ENCODE data around the gene C19orf53. TPM values are rescaled to one million over a fixed set of nuclear protein-coding genes. Genes with fewer than 3 reads are reported as not detected.

The C19orf53 gene
- total RNA-seq, 3 donors from 2014 or later (not counting 1 experiment from before 2014, with no cell fraction given), result 52.2 to 56.6 (median 54.7) TPM

DNA sequence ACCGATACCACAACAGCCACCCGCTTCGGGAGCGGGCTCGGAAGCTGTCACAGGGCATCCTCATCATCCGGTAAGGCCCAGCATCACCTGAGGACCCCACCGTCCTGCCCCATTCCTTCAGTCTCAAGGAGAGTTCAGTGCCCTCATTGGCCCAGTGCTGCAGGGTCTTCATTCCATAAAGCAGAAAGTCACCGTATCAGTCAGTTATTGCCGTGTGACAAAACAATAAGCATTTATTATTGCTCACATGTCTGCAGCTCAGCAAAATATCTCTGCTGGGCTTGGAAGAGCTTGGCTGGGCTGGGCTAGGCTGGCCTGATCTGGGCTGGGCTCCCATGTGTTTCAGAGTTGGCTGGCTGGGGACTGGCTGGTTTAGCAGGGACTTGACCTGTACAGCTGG, 18.0 kb upstream of the C19orf53 start:
- H3K27ac Mint-ChIP-seq, result no peak overlapping the region
- TF ChIP-seq, protein P1, sequence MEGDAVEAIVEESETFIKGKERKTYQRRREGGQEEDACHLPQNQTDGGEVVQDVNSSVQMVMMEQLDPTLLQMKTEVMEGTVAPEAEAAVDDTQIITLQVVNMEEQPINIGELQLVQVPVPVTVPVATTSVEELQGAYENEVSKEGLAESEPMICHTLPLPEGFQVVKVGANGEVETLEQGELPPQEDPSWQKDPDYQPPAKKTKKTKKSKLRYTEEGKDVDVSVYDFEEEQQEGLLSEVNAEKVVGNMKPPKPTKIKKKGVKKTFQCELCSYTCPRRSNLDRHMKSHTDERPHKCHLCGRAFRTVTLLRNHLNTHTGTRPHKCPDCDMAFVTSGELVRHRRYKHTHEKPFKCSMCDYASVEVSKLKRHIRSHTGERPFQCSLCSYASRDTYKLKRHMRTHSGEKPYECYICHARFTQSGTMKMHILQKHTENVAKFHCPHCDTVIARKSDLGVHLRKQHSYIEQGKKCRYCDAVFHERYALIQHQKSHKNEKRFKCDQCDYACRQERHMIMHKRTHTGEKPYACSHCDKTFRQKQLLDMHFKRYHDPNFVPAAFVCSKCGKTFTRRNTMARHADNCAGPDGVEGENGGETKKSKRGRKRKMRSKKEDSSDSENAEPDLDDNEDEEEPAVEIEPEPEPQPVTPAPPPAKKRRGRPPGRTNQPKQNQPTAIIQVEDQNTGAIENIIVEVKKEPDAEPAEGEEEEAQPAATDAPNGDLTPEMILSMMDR (IDR thresholded peaks at IDR 0.05), result no peak
- DNase-seq, result no peak
- H3K36me3 Mint-ChIP-seq, result peaks cover 17% of the 10 kb centered on the region
- peaks cover 59% of the 10 kb centered on the region for H3K36me3 ChIP-seq (ENCODE audit: control insufficient read depth, insufficient read depth, low read length)
- no peak overlapping the region for H3K27ac ChIP-seq (ENCODE audit: low read length)
- no peak for ATAC-seq
- no peaks in the 10 kb centered on the region for H3K9me3 ChIP-seq (ENCODE audit: control insufficient read depth, insufficient read depth, low read length)
- H3K4me1 Mint-ChIP-seq, result peaks cover 0 to 8% of the 10 kb centered on the region in 2 donors
- no peak overlapping the region for H3K4me3 Mint-ChIP-seq
- no peak overlapping the region for H3K4me3 ChIP-seq (ENCODE audit: low read length)
- no peaks in the 10 kb centered on the region for H3K4me1 ChIP-seq (ENCODE audit: control insufficient read depth, insufficient read depth, low read length)
- H3K27me3 ChIP-seq (ENCODE audit: control insufficient read depth, insufficient read depth, low read length), result no peaks in the 10 kb centered on the region
- intact Hi-C loops (cut with micrococcal nuclease), result no loop called here
- no peaks in the 10 kb centered on the region for H3K27me3 Mint-ChIP-seq (ENCODE audit: low read depth in 2 of 2)
- 99% methylated on average over 9 of the region's 9 CpGs for WGBS (ENCODE audit: insufficient coverage)
- H3K9me3 Mint-ChIP-seq, result no peaks in the 10 kb centered on the region

DNA sequence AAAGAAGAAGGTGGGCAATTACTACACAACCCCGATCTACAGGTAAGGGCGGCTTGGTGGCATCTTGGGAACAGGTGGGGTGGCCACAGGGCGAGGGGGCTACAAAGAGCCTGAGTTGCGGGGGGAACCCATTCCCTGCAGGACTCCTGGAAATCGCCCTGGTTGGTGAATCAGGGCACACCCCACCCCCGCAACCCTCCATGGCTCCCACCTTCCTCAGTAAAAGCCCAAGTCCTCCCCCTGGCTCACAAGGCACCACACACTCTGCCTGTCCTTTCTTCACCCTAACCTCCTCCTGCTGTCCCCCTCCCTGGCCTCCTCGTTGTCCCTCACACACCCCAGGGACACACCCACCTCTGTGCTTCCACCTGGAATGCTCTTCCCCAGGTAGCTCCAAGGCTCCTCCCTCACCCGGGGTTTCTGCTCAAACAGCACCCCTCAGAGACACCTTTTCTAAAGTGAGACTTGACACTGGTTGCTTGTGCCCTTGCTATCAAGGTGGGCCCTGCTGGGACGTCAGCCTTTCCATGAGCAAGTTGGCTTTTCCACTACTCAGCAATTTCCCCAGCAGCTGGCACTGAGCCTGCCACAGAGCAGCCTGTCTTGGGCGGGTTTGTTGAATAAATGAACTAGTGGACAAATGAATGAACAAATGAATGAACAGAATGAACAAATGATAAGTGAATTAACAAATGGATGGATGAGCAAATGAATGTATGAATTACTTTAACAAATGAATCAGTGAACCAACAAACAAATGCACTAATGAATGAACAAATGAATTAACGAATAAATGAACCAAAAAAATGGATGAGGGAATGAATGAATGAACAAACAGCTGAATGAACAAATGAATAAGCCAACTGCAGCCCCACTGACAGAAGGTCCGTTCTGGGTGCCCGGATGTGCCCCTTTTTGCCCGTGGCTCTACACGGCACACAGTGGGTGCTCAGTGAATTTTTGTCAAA, 16.2 kb upstream of the C19orf53 start:
- H3K4me3 Mint-ChIP-seq, result no peak overlapping the region
- ATAC-seq (no peak), DNase-seq (no peak)
- H3K36me3 Mint-ChIP-seq, result peaks cover 17% of the 10 kb centered on the region
- 93% methylated on average over 15 of the region's 15 CpGs for WGBS (ENCODE audit: insufficient coverage)
- intact Hi-C loops (cut with micrococcal nuclease), result no loop called here
- no peak overlapping the region for H3K27ac Mint-ChIP-seq
- Histone ChIP-seq H3K27ac (ENCODE audit: low read length) (no peak overlapping the region), H3K36me3 (ENCODE audit: control insufficient read depth, insufficient read depth, low read length) (peaks cover 60% of the 10 kb centered on the region), H3K4me1 (ENCODE audit: control insufficient read depth, insufficient read depth, low read length) (no peaks in the 10 kb centered on the region), H3K27me3 (ENCODE audit: control insufficient read depth, insufficient read depth, low read length) (no peaks in the 10 kb centered on the region), H3K9me3 (ENCODE audit: control insufficient read depth, insufficient read depth, low read length) (no peaks in the 10 kb centered on the region), H3K4me3 (ENCODE audit: low read length) (no peak overlapping the region)
- H3K9me3 Mint-ChIP-seq, result no peaks in the 10 kb centered on the region
- peaks cover 0 to 5% of the 10 kb centered on the region in 2 donors for H3K4me1 Mint-ChIP-seq
- TF ChIP-seq, protein P1 (IDR thresholded peaks at IDR 0.05), result no peak
- no peaks in the 10 kb centered on the region for H3K27me3 Mint-ChIP-seq (ENCODE audit: low read depth in 2 of 2)

DNA sequence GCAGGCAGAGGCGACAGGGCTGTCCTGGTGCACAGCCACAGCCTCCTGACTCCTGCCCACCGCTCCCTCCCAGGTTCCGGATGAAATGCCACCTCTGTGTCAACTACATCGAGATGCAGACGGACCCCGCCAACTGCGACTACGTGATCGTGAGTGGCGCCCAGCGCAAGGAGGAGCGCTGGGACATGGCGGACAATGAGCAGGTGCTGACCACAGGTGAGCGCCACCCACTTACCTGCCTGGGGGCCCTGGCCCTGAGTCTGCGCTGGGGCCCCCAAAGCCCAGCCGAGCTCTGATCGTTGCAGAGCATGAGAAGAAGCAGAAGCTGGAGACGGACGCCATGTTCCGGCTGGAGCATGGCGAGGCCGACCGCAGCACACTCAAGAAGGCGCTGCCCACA, 15.5 kb upstream of the C19orf53 start:
- Histone ChIP-seq H3K4me1 (ENCODE audit: control insufficient read depth, insufficient read depth, low read length) (peaks cover 2% of the 10 kb centered on the region), H3K4me3 (ENCODE audit: low read length) (no peak overlapping the region), H3K27ac (ENCODE audit: low read length) (no peak overlapping the region), H3K27me3 (ENCODE audit: control insufficient read depth, insufficient read depth, low read length) (no peaks in the 10 kb centered on the region), H3K36me3 (ENCODE audit: control insufficient read depth, insufficient read depth, low read length) (peaks cover 60% of the 10 kb centered on the region), H3K9me3 (ENCODE audit: control insufficient read depth, insufficient read depth, low read length) (no peaks in the 10 kb centered on the region)
- Mint-ChIP-seq H3K4me3 (no peak overlapping the region), H3K27me3 (ENCODE audit: low read depth in 2 of 2) (no peaks in the 10 kb centered on the region), H3K9me3 (no peaks in the 10 kb centered on the region), H3K4me1 (peaks cover 0 to 5% of the 10 kb centered on the region in 2 donors), H3K36me3 (peaks cover 17% of the 10 kb centered on the region), H3K27ac (no peak overlapping the region)
- no peak for ATAC-seq
- WGBS (ENCODE audit: insufficient coverage), result 97% methylated on average over 24 of the region's 24 CpGs
- TF ChIP-seq, protein P1 (IDR thresholded peaks at IDR 0.05), result no peak
- DNase-seq, result no peak
- intact Hi-C loops (cut with micrococcal nuclease), result no loop called here

Measured in natural killer cell (primary cell).